ENCODE measurements around the gene SDR39U1. TPM values are rescaled to one million over a fixed set of nuclear protein-coding genes. Genes with fewer than 3 reads are reported as not detected.

Gene SDR39U1
- total and polyA plus RNA-seq, 10 of the 15 experiments (the other 5 are each of a cell fraction or from before 2014, with no cell fraction given), result 14.0 to 89.3 (median 42.2) TPM

- H3K9me3 ChIP-seq (replicated peaks; ENCODE audit: control insufficient read depth, insufficient read depth, low read length), result no peaks in the 10 kb centered on the region
- RAD21 ChIA-PET (ENCODE audit: unreplicated experiment), result no interaction called here
- in situ Hi-C loops (cut with MboI), result no loop called here
- no peaks in the 10 kb centered on the region for H3K4me1 ChIP-seq (ENCODE audit: control insufficient read depth, insufficient read depth, low read length)
- SMC1A ChIA-PET (ENCODE audit: uncharacterized antibody, unreplicated experiment), result no interaction called here
- no TSS peak for BruUV-seq (replicated peaks)
- POLR2A ChIA-PET, result no interaction called here
- H2AFZ ChIP-seq (ENCODE audit: control insufficient read depth, low read depth, low read length), result no peak overlapping the region
- 13% methylated on average over 7 of the region's 7 CpGs for WGBS (ENCODE audit: insufficient coverage, insufficient replicate concordance, low lambda C conversion rate, missing lambda C conversion rate)
- no peak overlapping the region for H3K4me2 ChIP-seq (ENCODE audit: control insufficient read depth, insufficient read depth)
- peaks cover 4 to 8% of the 10 kb centered on the region in 2 experiments for H3K27me3 ChIP-seq (replicated peaks in 1 of 2; ENCODE audit: control insufficient read depth in 2 of 2, insufficient read depth in 2 of 2, low read length in 1 of 2)
- H3K79me2 ChIP-seq (ENCODE audit: control insufficient read depth, insufficient read depth, low read length), result no peaks in the 10 kb centered on the region
- CTCF ChIA-PET, result no interaction called here
- TF ChIP-seq CHD1 (IDR thresholded peaks at IDR 0.05; ENCODE audit: low read depth, low read length), result no peak
- TF ChIP-seq MAX (IDR thresholded peaks at IDR 0.05; ENCODE audit: low read depth, low read length), result no peak
- no peak for TF ChIP-seq GATAD2B (conservative IDR thresholded peaks at IDR 0.05; ENCODE audit: low read depth)
- TF ChIP-seq NFYA (IDR thresholded peaks at IDR 0.05; ENCODE audit: borderline replicate concordance, low read depth, low read length), result no peak
- TF ChIP-seq KLF5 (IDR thresholded peaks at IDR 0.05; ENCODE audit: partially characterized antibody), result no peak
- TF ChIP-seq YY1 (IDR thresholded peaks at IDR 0.05; ENCODE audit: low read depth, low read length), result no peak
- TF ChIP-seq CHD4 (IDR thresholded peaks at IDR 0.05), result no peak
- intact Hi-C loops (cut with micrococcal nuclease; ENCODE audit: unreplicated experiment), result no loop called here
- H3K9ac ChIP-seq (ENCODE audit: control insufficient read depth, insufficient read depth, low read length), result no peak overlapping the region
- no peak for DNase-seq (ENCODE audit: low read depth, low spot score)
- no peaks in the 10 kb centered on the region for H4K20me1 ChIP-seq (ENCODE audit: control insufficient read depth, insufficient read depth)
- FAIRE-seq, result no peak
- no peak overlapping the region for H3K4me3 ChIP-seq
- no peak for ATAC-seq
- no peaks in the 10 kb centered on the region for H3K36me3 ChIP-seq (ENCODE audit: control insufficient read depth in 2 of 2, insufficient read depth in 2 of 2, low read length in 1 of 2)
- no peak overlapping the region for H3K27ac ChIP-seq (ENCODE audit: control insufficient read depth, insufficient read depth)
These were observed 44.3 kb downstream of the SDR39U1 start for GRCh38 chr14:24398293-24398652.

- no peak for FAIRE-seq
- Histone ChIP-seq H3K9me3 (replicated peaks; ENCODE audit: control insufficient read depth, insufficient read depth, low read length) (no peaks in the 10 kb centered on the region), H3K4me3 (no peak overlapping the region), H3K4me2 (ENCODE audit: control insufficient read depth, insufficient read depth) (no peak overlapping the region), H3K27ac (ENCODE audit: control insufficient read depth, insufficient read depth) (no peak overlapping the region), H3K36me3 (ENCODE audit: control insufficient read depth in 2 of 2, insufficient read depth in 2 of 2, low read length in 1 of 2) (no peaks in the 10 kb centered on the region), H2AFZ (ENCODE audit: control insufficient read depth, low read depth, low read length) (no peak overlapping the region), H3K4me1 (ENCODE audit: control insufficient read depth, insufficient read depth, low read length) (no peaks in the 10 kb centered on the region), H3K79me2 (ENCODE audit: control insufficient read depth, insufficient read depth, low read length) (no peaks in the 10 kb centered on the region), H4K20me1 (ENCODE audit: control insufficient read depth, insufficient read depth) (no peaks in the 10 kb centered on the region), H3K9ac (ENCODE audit: control insufficient read depth, insufficient read depth, low read length) (no peak overlapping the region), H3K27me3 (replicated peaks in 1 of 2; ENCODE audit: control insufficient read depth in 2 of 2, insufficient read depth in 2 of 2, low read length in 1 of 2) (peaks cover 4 to 8% of the 10 kb centered on the region in 2 experiments)
- in situ Hi-C loops (cut with MboI), result no loop called here
- ChIA-PET CTCF (interaction anchor here (0.8 to 2.5 kb wide), 3 partner anchors 14 to 64 kb away, joined by 3 to 10 read pairs (median 4); no protein-coding TSS in a partner anchor), SMC1A (ENCODE audit: uncharacterized antibody, unreplicated experiment) (interaction anchor here (1.8 kb wide), 1 partner anchor 32 kb away, joined by 7 read pairs; no protein-coding TSS in a partner anchor), RAD21 (ENCODE audit: unreplicated experiment) (no interaction called here), POLR2A (no interaction called here)
- WGBS (ENCODE audit: insufficient coverage, insufficient replicate concordance, low lambda C conversion rate, missing lambda C conversion rate), result 55% methylated on average over 6 of the region's 6 CpGs
- no peak for ATAC-seq
- DNase-seq (ENCODE audit: low read depth, low spot score), result no peak
- BruUV-seq (replicated peaks), result no TSS peak
- intact Hi-C loops (cut with micrococcal nuclease; ENCODE audit: unreplicated experiment), result no loop called here
- TF ChIP-seq BCLAF1 (IDR thresholded peaks at IDR 0.05) (no peak), CEBPB (IDR thresholded peaks at IDR 0.05; ENCODE audit: borderline replicate concordance in 1 of 2, low read depth in 2 of 2, low read length in 2 of 2) (no peak), IKZF1 (conservative IDR thresholded peaks at IDR 0.05) (no peak), PAX5 (IDR thresholded peaks at IDR 0.05; ENCODE audit: borderline replicate concordance, low read depth, low read length) (no peak), ZNF24 (IDR thresholded peaks at IDR 0.05) (no peak), KDM1A (IDR thresholded peaks at IDR 0.05; ENCODE audit: borderline replicate concordance) (no peak), BACH1 (IDR thresholded peaks at IDR 0.05; ENCODE audit: borderline replicate concordance) (no peak), SREBF1 (IDR thresholded peaks at IDR 0.05; ENCODE audit: low read length) (no peak)
These were observed 44.8 kb downstream of the SDR39U1 start for GRCh38 chr14:24397639-24398292.
